AG09309 (cell line): ENCODE measurements around the gene FGFR2.

Experiments used
- DNase-seq: peaks from one replicate; pipeline ENCODE4 v3.0.0-alpha.2; 2010; ENCODE audit warnings: low read depth
- H3K4me3 ChIP-seq: 2 replicates; pipeline ENCODE4 v1.5.1; 2011; ENCODE audit warnings: mild to moderate bottlenecking, low read depth, low read length, moderate library complexity; ENCODE audit not compliant: control insufficient read depth
- CTCF ChIP-seq: IDR thresholded peaks from 2 replicates; pipeline ENCODE4 v1.5.1; 2011; ENCODE audit warnings: mild to moderate bottlenecking, low read depth, low read length, inconsistent platforms; ENCODE audit not compliant: insufficient read depth, control insufficient read depth; ENCODE audit errors: missing control alignments

Gene FGFR2

GRCh38 chr10:121448766-121449421 is 149.3 kb downstream of the FGFR2 start:
- no peak for TF ChIP-seq CTCF
- DNase-seq, result no peak
- no peak overlapping the region for H3K4me3 ChIP-seq

- no peak for DNase-seq
- no peak for TF ChIP-seq CTCF
- no peak overlapping the region for H3K4me3 ChIP-seq
These were observed 153.6 kb downstream of the FGFR2 start for GRCh38 chr10:121444520-121445165.

- no peak for TF ChIP-seq CTCF
- no peak for DNase-seq
- H3K4me3 ChIP-seq, result no peak overlapping the region
These were observed 155.9 kb downstream of the FGFR2 start for GRCh38 chr10:121442086-121442935.

- no peak for TF ChIP-seq CTCF
- DNase-seq, result no peak
- no peak overlapping the region for H3K4me3 ChIP-seq
These were observed 157.8 kb downstream of the FGFR2 start for GRCh38 chr10:121440461-121440860.

GRCh38 chr10:121438333-121438732 is 159.9 kb downstream of the FGFR2 start:
- no peak for DNase-seq
- no peak for TF ChIP-seq CTCF
- H3K4me3 ChIP-seq, result no peak overlapping the region

GRCh38 chr10:121437596-121437995 is 160.6 kb downstream of the FGFR2 start:
- DNase-seq, result no peak
- TF ChIP-seq CTCF, result no peak
- no peak overlapping the region for H3K4me3 ChIP-seq
